GM18517 (cell line): ENCODE measurements around the gene TM9SF3.

Experiments
- ATAC-seq: cut with Tn5 transposase; IDR thresholded peaks from one replicate; pipeline ENCODE4 v1.9.1; 2021; ENCODE audit warnings: mild to moderate bottlenecking, moderate library complexity; ENCODE audit not compliant: unreplicated experiment

Gene TM9SF3

GRCh38 chr10:96482815-96483588 lies 103.8 kb downstream of the TM9SF3 start:
- no peak for ATAC-seq

- no peak for ATAC-seq
Observed at GRCh38 chr10:96478355-96478754, 108.5 kb downstream of the TM9SF3 start.

GRCh38 chr10:96473866-96474265 lies 112.9 kb downstream of the TM9SF3 start:
- ATAC-seq, result no peak

- no peak for ATAC-seq
Observed at GRCh38 chr10:96470116-96470743, 116.6 kb downstream of the TM9SF3 start.

GRCh38 chr10:96468845-96469244 lies 118.0 kb downstream of the TM9SF3 start:
- no peak for ATAC-seq
